Psoas muscle (tissue), 8 donors: ENCODE measurements around the gene C21orf58. TPM values are rescaled to one million over a fixed set of nuclear protein-coding genes. Genes with fewer than 3 reads are reported as not detected.

Experiments used
- ATAC-seq, 4 donors: fragments of 200-7000 bp; cut with Tn5 transposase; one replicate each; pipeline ENCODE4 v1.9.1; 2020; ENCODE audit warnings: moderate library complexity in 3 of 4, mild to moderate bottlenecking in 2 of 4
- DNase-seq, 2 donors: peaks; one replicate each; pipeline ENCODE4 v3.0.0-alpha.2; 2020
- H3K27ac ChIP-seq: fragments of 200-600 bp; one replicate; pipeline ENCODE4 v1.8.0; 2022
- H3K27me3 ChIP-seq, 3 donors: fragments of 200-600 bp in 1 of 3; one replicate each; pipeline versions ENCODE4 v1.6.1 to v1.8.0; 2013 to 2022; ENCODE audit warnings: low read length in 2 of 3, mild to moderate bottlenecking in 2 of 3, moderate library complexity in 1 of 3; ENCODE audit not compliant: insufficient read depth in 3 of 3
- H3K36me3 ChIP-seq, 2 donors: fragments of 200-600 bp in 1 of 2; one replicate each; pipeline versions ENCODE4 v1.6.1 to v1.8.0; 2013 to 2022; ENCODE audit warnings: low read depth in 1 of 2, mild to moderate bottlenecking in 1 of 2, moderate library complexity in 1 of 2; ENCODE audit not compliant: insufficient read depth in 1 of 2
- H3K4me1 ChIP-seq: fragments of 200-600 bp; one replicate; pipeline ENCODE4 v1.8.0; 2022
- H3K4me3 ChIP-seq: fragments of 200-600 bp; one replicate; pipeline ENCODE4 v1.8.0; 2022; ENCODE audit warnings: mild to moderate bottlenecking
- H3K9me3 ChIP-seq: fragments of 200-600 bp; one replicate; pipeline ENCODE4 v1.8.0; 2022
- CTCF ChIP-seq: fragments of 200-600 bp; IDR thresholded peaks from one replicate; pipeline ENCODE4 v1.8.0; 2022; ENCODE audit warnings: antibody characterized with exemption
- WGBS, 3 donors: extraction: QIAGEN DNeasy Blood & Tissue Kit; methylation state at CpG; one replicate each; pipeline versions ENCODE4 v1.1.6 to v1.1.7; 2013; 5-methylcytosine and 5-hydroxymethylcytosine counted together
- intact Hi-C, 2 donors: fragments of 100-400 bp; cut with DNase I; formaldehyde crosslinking; loops; one replicate each; pipeline versions ENCODE4 v1.11.0 to v1.14.2; 2022
- polyA plus RNA-seq, 3 donors: library from polyadenylated mRNA; stranded (reverse); fragments of 200-250 nt; gene quantifications; one replicate each; pipeline ENCODE4 v1.2.3, GENCODE V29; 2013
- total RNA-seq, 4 donors: library from RNA; stranded (reverse); fragmentation: NEBNext Ultra II Directional in 2 of 4; extraction: Animal tissue kit (Norgen Biotek cat#: 25700) in 2 of 4; gene quantifications; one replicate each; pipeline versions ENCODE4 v1.2.1 to v1.2.4, GENCODE V29; 2021 to 2023
- donor health status: healthy with polysubstance abuse.
- donor health status: DM: no; HTN: no; CAD: no; lungs with moderate emphysema.
- donor health status: Bipolar disorder and iron deficiency.
- donor health status: healthy.
- donor health status: DM: yes; HTN: yes; CAD: no.
- donor health status: DM: no; HTN: no; CAD: no.
- donor health status: DM: no; HTN: no; CAD: no.
- donor health status: DM: yes; HTN: yes; CAD: no.

Gene C21orf58
- total and polyA plus RNA-seq, 7 donors = 0.38 to 3.0 (median 1.1) TPM

- peak within 1 kb of the TSS; percentile 96 for H3K27ac ChIP-seq
- no peaks in the 10 kb centered on the region for H3K9me3 ChIP-seq
- no peak for ATAC-seq
- peak within 1 kb of the TSS; percentile 93 for H3K4me3 ChIP-seq
- intact Hi-C loops = loop anchor here (10.0 kb wide), 2 partner anchors 50 to 140 kb away; no protein-coding TSS in a partner anchor
- DNase-seq = no peak
- peaks cover 3 to 66% of the 10 kb centered on the region in 2 donors for H3K36me3 ChIP-seq
- H3K4me1 ChIP-seq = peaks cover 51% of the 10 kb centered on the region
- no peaks in the 10 kb centered on the region for H3K27me3 ChIP-seq
- 27 to 30% (median 30%) methylated on average over 6 of the region's 6 CpGs for WGBS, 3 donors
- TF ChIP-seq CTCF = no peak
These were observed 38.4 kb downstream of the C21orf58 start, which contains the start of gene MCM3AP for GRCh38 chr21:46285206-46285661. TSS of gene MCM3AP (minus strand) at chr21:46285611. CDS start at chr21:46285286, 325 bp downstream.

GRCh38 chr21:46284733-46285132 is 38.9 kb downstream of the C21orf58 start:
- Histone ChIP-seq H3K27ac (peak overlapping the region; percentile 96), H3K4me1 (peaks cover 51% of the 10 kb centered on the region), H3K27me3 (no peaks in the 10 kb centered on the region), H3K36me3 (peaks cover 3 to 71% of the 10 kb centered on the region in 2 donors), H3K4me3 (peak overlapping the region; percentile 93), H3K9me3 (no peaks in the 10 kb centered on the region)
- 86 to 100% (median 95%) methylated on average over 1 of the region's 1 CpG for WGBS, 3 donors
- no peak for ATAC-seq
- TF ChIP-seq CTCF = no peak
- DNase-seq = no peak
- intact Hi-C loops = loop anchor here (10.0 kb wide), 2 partner anchors 50 to 140 kb away; no protein-coding TSS in a partner anchor

GRCh38 chr21:46284077-46284644 is 39.5 kb downstream of the C21orf58 start:
- H3K9me3 ChIP-seq = no peaks in the 10 kb centered on the region
- no peak for ATAC-seq
- peaks cover 51% of the 10 kb centered on the region for H3K4me1 ChIP-seq
- no peaks in the 10 kb centered on the region for H3K27me3 ChIP-seq
- intact Hi-C loops = loop anchor here (10.0 kb wide), 2 partner anchors 51 to 139 kb away; no protein-coding TSS in a partner anchor
- no peak overlapping the region for H3K27ac ChIP-seq
- no peak for DNase-seq
- peak overlapping the region; percentile 93 for H3K4me3 ChIP-seq
- H3K36me3 ChIP-seq = peaks cover 3 to 77% of the 10 kb centered on the region in 2 donors
- WGBS, 3 donors = 66 to 70% (median 70%) methylated on average over 15 of the region's 15 CpGs
- no peak for TF ChIP-seq CTCF

GRCh38 chr21:46274797-46275390 is 48.8 kb downstream of the C21orf58 start:
- Histone ChIP-seq H3K27me3 (no peaks in the 10 kb centered on the region), H3K4me3 (no peak overlapping the region), H3K4me1 (no peaks in the 10 kb centered on the region), H3K36me3 (peaks cover 13 to 100% of the 10 kb centered on the region in 2 donors), H3K9me3 (no peaks in the 10 kb centered on the region), H3K27ac (no peak overlapping the region)
- intact Hi-C loops = loop anchor here (5.0 to 10.0 kb wide), 2 partner anchors 38 to 220 kb away; no protein-coding TSS in a partner anchor
- DNase-seq (no peak), ATAC-seq (no peak)
- 92 to 93% (median 92%) methylated on average over 11 of the region's 11 CpGs for WGBS, 3 donors
- no peak for TF ChIP-seq CTCF
